Astrocyte of the cerebellum (primary cell): ENCODE data around the gene PPFIA3.

Experiments
- DNase-seq: peaks from one replicate; pipeline ENCODE4 v3.0.0-alpha.2; 2011; ENCODE audit warnings: low read depth
- H3K4me3 ChIP-seq: 2 replicates; pipeline ENCODE4 v1.5.1; 2011; ENCODE audit warnings: mild to moderate bottlenecking, low read depth, low read length, moderate library complexity
- CTCF ChIP-seq: IDR thresholded peaks from 2 replicates; pipeline ENCODE4 v1.5.1; 2012; ENCODE audit warnings: low read length, low read depth, moderate library complexity, mild to moderate bottlenecking; ENCODE audit errors: missing control alignments
- in situ Hi-C: cut with HindIII; loops from 2 replicates; pipeline ENCODE4 v1.10.0; 2017; ENCODE audit warnings: low sequenced_read_pairs

The PPFIA3 gene

GRCh38 chr19:49103331-49104085 is 15.8 kb upstream of the PPFIA3 start:
- TF ChIP-seq CTCF: no peak
- no peak overlapping the region for H3K4me3 ChIP-seq
- in situ Hi-C loops: no loop called here
- DNase-seq: no peak

GRCh38 chr19:49104229-49104864 is 15.0 kb upstream of the PPFIA3 start:
- no peak overlapping the region for H3K4me3 ChIP-seq
- TF ChIP-seq CTCF: no peak
- DNase-seq: no peak
- in situ Hi-C loops: no loop called here

GRCh38 chr19:49106648-49107135 is 12.7 kb upstream of the PPFIA3 start:
- TF ChIP-seq CTCF: peak; percentile 87
- in situ Hi-C loops: no loop called here
- no peak overlapping the region for H3K4me3 ChIP-seq
- no peak for DNase-seq

GRCh38 chr19:49107625-49108459 is 11.5 kb upstream of the PPFIA3 start:
- in situ Hi-C loops: no loop called here
- TF ChIP-seq CTCF: no peak
- no peak overlapping the region for H3K4me3 ChIP-seq
- DNase-seq: no peak

- no peak overlapping the region for H3K4me3 ChIP-seq
- TF ChIP-seq CTCF: no peak
Observed at GRCh38 chr19:49109051-49109450, 10.3 kb upstream of the PPFIA3 start.

GRCh38 chr19:49109569-49110233 is 9.6 kb upstream of the PPFIA3 start:
- no peak for DNase-seq
- H3K4me3 ChIP-seq: no peak overlapping the region
- no peak for TF ChIP-seq CTCF
- in situ Hi-C loops: loop anchor here (5.0 kb wide), 1 partner anchor 83 kb away; no protein-coding TSS in a partner anchor

More at GRCh38 chr19:49109051-49109450, 10.3 kb upstream of the PPFIA3 start:
- DNase-seq: no peak
- in situ Hi-C loops: no loop called here
